Erythroblast (primary cell): Measurements from ENCODE around the gene ANAPC13.

ENCODE experiments used
- DNase-seq, 2 experiments: peaks; one replicate each; lab custom pipeline; 2025; lab: John Stamatoyannopoulos, UW
- GATA1 ChIP-seq: IDR thresholded peaks from 2 replicates; pipeline ENCODE4 v1.6.1; 2011; ENCODE audit warnings: low read depth, mild to moderate bottlenecking, control low read depth, low read length, moderate library complexity
- POLR2A ChIP-seq: IDR thresholded peaks from 2 replicates; pipeline ENCODE4 v1.6.1; 2011; ENCODE audit warnings: mild to moderate bottlenecking, low read length

The ANAPC13 gene

DNA sequence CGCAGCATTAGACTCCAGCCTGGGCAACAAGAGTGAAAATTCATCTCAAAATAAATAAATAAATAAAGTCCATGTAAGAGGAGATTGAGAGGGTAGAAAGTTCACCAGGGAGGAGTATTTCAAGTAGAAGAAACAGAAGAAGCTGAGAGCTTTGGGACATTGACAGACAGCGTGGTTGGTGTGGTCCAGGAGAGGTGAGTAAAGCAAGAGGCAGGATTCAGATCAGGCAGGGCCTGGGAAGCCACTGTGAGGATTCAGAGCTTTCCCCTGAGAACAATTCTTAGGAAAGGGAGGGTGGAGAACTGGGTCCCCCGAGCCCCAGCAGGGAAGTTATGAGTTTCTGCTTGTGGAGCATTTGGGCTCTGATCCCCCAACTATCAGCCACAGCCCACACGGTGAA, 57.4 kb downstream of the ANAPC13 start:
- DNase-seq = no peak
- no peak for TF ChIP-seq GATA1
- no peak for TF ChIP-seq POLR2A
